Muscle of leg (tissue), 11 donors: ENCODE measurements around the gene PLRG1. TPM values are rescaled to one million over a fixed set of nuclear protein-coding genes. Genes with fewer than 3 reads are reported as not detected.

Experiments
- DNase-seq: peaks from one replicate; pipeline ENCODE4 v3.0.0; 2013
- H3K27ac ChIP-seq: one replicate; pipeline ENCODE4 v1.5.1; 2013; ENCODE audit warnings: mild to moderate bottlenecking, low read length, control low read depth
- H3K27me3 ChIP-seq: one replicate; pipeline ENCODE4 v1.6.1; 2013; ENCODE audit warnings: low read length; ENCODE audit not compliant: control insufficient read depth, insufficient read depth
- H3K36me3 ChIP-seq: one replicate; pipeline ENCODE4 v1.6.1; 2013; ENCODE audit warnings: low read length; ENCODE audit not compliant: control insufficient read depth, insufficient read depth
- H3K4me1 ChIP-seq: one replicate; pipeline ENCODE4 v1.6.1; 2013; ENCODE audit warnings: low read length; ENCODE audit not compliant: control insufficient read depth, insufficient read depth
- H3K4me3 ChIP-seq: one replicate; pipeline ENCODE4 v1.5.1; 2013; ENCODE audit warnings: low read length, control low read depth
- H3K9me3 ChIP-seq: replicated peaks from 2 replicates; pipeline ENCODE4 v1.6.1; 2013; ENCODE audit warnings: low read depth, low read length; ENCODE audit not compliant: control insufficient read depth
- WGBS: methylation state at CpG from one replicate; pipeline ENCODE4 v1.1.5; 2013; ENCODE audit warnings: missing lambda C conversion rate; ENCODE audit not compliant: insufficient coverage; 5-methylcytosine and 5-hydroxymethylcytosine counted together
- polyA plus RNA-seq, 8 donors: library from polyadenylated mRNA; unstranded; fragments of 120-200 nt; gene quantifications; one replicate each; pipeline versions ENCODE4 v1.2.1 to v1.2.3, GENCODE V29; 2013; ENCODE audit warnings: inconsistent platforms in 1 of 8, low replicate concordance in 1 of 8; ENCODE audit not compliant: insufficient read length in 8 of 8, insufficient read depth in 1 of 8
- total RNA-seq: library from RNA; stranded (reverse); fragments of 120-200 nt; gene quantifications from one replicate; pipeline ENCODE4 v1.2.4, GENCODE V29; 2013

PLRG1 gene
- total and polyA plus RNA-seq, 9 donors = 45.5 to 66.9 (median 54.3) TPM

DNA sequence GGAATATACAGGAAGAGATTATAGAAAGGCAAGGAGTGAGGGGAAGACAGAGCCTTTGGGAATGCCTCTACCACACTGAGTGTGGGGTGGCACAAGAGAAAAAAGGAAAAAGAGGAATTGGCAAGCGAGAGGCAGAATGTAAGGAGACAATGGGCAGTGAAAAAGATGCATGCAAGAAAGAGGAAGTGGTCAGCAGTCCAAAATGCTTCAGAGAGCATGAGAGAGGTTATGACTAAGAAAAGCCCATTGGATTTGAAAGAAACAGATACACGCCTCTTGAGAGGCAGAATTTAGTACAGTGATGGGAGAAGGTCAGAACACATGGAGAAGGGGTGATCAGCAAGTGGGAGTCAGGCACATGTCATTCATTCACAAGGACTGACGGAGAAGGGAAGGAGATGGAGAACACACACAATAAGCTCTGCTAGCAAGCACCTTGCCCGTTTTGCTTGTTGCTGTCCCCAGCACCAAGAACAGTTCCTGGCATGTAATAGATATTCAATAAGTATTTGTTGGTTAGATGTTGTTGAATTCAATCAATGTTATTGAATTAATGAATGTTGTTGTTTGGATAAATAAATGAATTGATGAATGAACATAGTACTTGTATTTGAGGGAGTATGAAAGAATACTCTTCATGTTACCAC lies 65.0 kb downstream of the PLRG1 start:
- Histone ChIP-seq H3K27me3 (peaks cover 18% of the 10 kb centered on the region), H3K27ac (no peak overlapping the region), H3K36me3 (no peaks in the 10 kb centered on the region), H3K4me1 (no peaks in the 10 kb centered on the region), H3K4me3 (no peak overlapping the region), H3K9me3 (no peaks in the 10 kb centered on the region)
- 74% methylated on average over 2 of the region's 4 CpGs for WGBS
- no peak for DNase-seq

Other genes starting within 250 kb of the PLRG1 start
- gene DCHS2, start 58.6 kb downstream of the PLRG1 start, total RNA-seq = 22.9 TPM
- 10 to 100 TPM in 5 of 8 donors, 1 to 10 TPM in 3; 5.5 to 18.8 (median 15.5) TPM for gene DCHS2, start 58.6 kb downstream of the PLRG1 start, polyA plus RNA-seq
- 1.0 TPM for gene FGB, start 12.6 kb upstream of the PLRG1 start, total RNA-seq
- 10 to 100 TPM in 1 of 8 donors, 1 to 10 TPM in 2, under 1 TPM in 1, not detected in 4; 0.23 to 16.8 (median 9.1) TPM for gene FGB, start 12.6 kb upstream of the PLRG1 start, polyA plus RNA-seq
- gene FGA, start 40.3 kb upstream of the PLRG1 start, total RNA-seq = 0.49 TPM
- gene FGA, start 40.3 kb upstream of the PLRG1 start, polyA plus RNA-seq = 1 to 10 TPM in 3 of 8 donors, not detected in 5; 1.2 to 9.4 (median 3.3) TPM
- gene FGG, start 62.3 kb upstream of the PLRG1 start, total RNA-seq = 0.44 TPM
- gene FGG, start 62.3 kb upstream of the PLRG1 start, polyA plus RNA-seq = 1 to 10 TPM in 2 of 8 donors, under 1 TPM in 2, not detected in 4; 0.09 to 9.7 (median 2.5) TPM
- 0.35 TPM for gene LRAT, start 193.6 kb upstream of the PLRG1 start, total RNA-seq
- 1 to 10 TPM in 1 of 8 donors, under 1 TPM in 7; 0.10 to 1.2 (median 0.16) TPM for gene LRAT, start 193.6 kb upstream of the PLRG1 start, polyA plus RNA-seq
- 0.09 TPM for gene RBM46, start 230.9 kb upstream of the PLRG1 start, total RNA-seq
- gene RBM46, start 230.9 kb upstream of the PLRG1 start, polyA plus RNA-seq = under 1 TPM in 5 of 8 donors, not detected in 3; 0.03 to 0.11 (median 0.06) TPM